ENCODE data around the gene ERMP1.
A peak's percentile ranks its signal among the peaks of the same experiment; 100 is the strongest.

ERMP1 gene

GRCh38 chr9:5854063-5854790 is 21.3 kb upstream of the ERMP1 start:
- no peak overlapping the region for H3K4me3 ChIP-seq (ENCODE audit: low read depth, low read length)
- no peak for DNase-seq (ENCODE audit: low read depth)
- TF ChIP-seq, protein P1, sequence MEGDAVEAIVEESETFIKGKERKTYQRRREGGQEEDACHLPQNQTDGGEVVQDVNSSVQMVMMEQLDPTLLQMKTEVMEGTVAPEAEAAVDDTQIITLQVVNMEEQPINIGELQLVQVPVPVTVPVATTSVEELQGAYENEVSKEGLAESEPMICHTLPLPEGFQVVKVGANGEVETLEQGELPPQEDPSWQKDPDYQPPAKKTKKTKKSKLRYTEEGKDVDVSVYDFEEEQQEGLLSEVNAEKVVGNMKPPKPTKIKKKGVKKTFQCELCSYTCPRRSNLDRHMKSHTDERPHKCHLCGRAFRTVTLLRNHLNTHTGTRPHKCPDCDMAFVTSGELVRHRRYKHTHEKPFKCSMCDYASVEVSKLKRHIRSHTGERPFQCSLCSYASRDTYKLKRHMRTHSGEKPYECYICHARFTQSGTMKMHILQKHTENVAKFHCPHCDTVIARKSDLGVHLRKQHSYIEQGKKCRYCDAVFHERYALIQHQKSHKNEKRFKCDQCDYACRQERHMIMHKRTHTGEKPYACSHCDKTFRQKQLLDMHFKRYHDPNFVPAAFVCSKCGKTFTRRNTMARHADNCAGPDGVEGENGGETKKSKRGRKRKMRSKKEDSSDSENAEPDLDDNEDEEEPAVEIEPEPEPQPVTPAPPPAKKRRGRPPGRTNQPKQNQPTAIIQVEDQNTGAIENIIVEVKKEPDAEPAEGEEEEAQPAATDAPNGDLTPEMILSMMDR (IDR thresholded peaks at IDR 0.05; ENCODE audit: insufficient read depth, low read depth, low read length, missing control alignments): no peak

DNA sequence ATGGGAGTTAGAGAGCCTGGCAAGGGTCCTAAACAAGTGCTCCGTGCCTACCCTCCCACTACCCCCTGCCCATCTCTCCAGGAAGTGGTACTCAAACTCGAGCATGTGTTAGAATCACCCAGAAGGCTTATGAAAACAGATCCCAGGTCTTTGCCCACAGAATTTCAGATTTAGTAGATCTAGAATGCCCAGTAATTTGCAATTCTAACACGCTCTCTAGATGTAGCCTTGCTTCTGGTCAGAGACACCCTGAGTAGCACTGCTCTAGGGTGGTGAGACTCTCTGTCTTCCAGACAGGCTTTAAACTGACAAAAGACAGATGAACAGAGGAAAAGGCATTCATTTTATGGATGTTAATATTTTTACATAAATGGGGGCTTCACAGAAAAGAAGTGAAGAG is 20.7 kb upstream of the ERMP1 start:
- H3K4me3 ChIP-seq (ENCODE audit: low read depth, low read length): no peak overlapping the region
- no peak for DNase-seq (ENCODE audit: low read depth)
- TF ChIP-seq, protein P1 (IDR thresholded peaks at IDR 0.05; ENCODE audit: insufficient read depth, low read depth, low read length, missing control alignments): no peak

- TF ChIP-seq, protein P1 (IDR thresholded peaks at IDR 0.05; ENCODE audit: insufficient read depth, low read depth, low read length, missing control alignments): no peak
- no peak for DNase-seq (ENCODE audit: low read depth)
- no peak overlapping the region for H3K4me3 ChIP-seq (ENCODE audit: low read depth, low read length)
Observed at GRCh38 chr9:5852987-5853386, 20.1 kb upstream of the ERMP1 start.

DNA sequence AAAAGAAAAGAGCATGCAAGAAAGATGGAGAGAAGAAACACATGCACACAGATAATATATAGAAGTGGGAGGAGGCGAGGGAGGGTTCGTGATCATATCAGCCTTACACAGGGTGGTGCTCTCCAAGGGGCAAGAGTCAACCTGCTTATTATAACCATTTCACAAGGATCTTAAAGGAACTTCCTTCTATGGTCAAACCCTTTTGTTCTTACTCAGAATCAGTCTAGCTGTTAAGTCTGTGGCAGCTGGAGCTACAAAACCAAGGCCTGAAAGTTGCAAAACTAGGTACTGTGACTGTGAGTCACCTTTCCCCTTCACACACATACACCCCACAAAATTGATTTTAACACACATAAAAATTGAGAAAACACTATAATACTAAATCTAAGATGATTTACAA is 18.5 kb upstream of the ERMP1 start:
- DNase-seq (ENCODE audit: low read depth): peak; percentile 90
- TF ChIP-seq, protein P1 (IDR thresholded peaks at IDR 0.05; ENCODE audit: insufficient read depth, low read depth, low read length, missing control alignments): no peak
- H3K4me3 ChIP-seq (ENCODE audit: low read depth, low read length): no peak overlapping the region

- no peak overlapping the region for H3K4me3 ChIP-seq (ENCODE audit: low read depth, low read length)
- DNase-seq (ENCODE audit: low read depth): no peak
- TF ChIP-seq, protein P1 (IDR thresholded peaks at IDR 0.05; ENCODE audit: insufficient read depth, low read depth, low read length, missing control alignments): no peak
Observed at GRCh38 chr9:5850724-5851122, 17.8 kb upstream of the ERMP1 start.

- TF ChIP-seq, protein P1 (IDR thresholded peaks at IDR 0.05; ENCODE audit: insufficient read depth, low read depth, low read length, missing control alignments): no peak
- no peak overlapping the region for H3K4me3 ChIP-seq (ENCODE audit: low read depth, low read length)
- no peak for DNase-seq (ENCODE audit: low read depth)
Observed at GRCh38 chr9:5848372-5848882, 15.5 kb upstream of the ERMP1 start.

GRCh38 chr9:5846501-5846921 is 13.6 kb upstream of the ERMP1 start:
- TF ChIP-seq, protein P1 (IDR thresholded peaks at IDR 0.05; ENCODE audit: insufficient read depth, low read depth, low read length, missing control alignments): no peak
- no peak overlapping the region for H3K4me3 ChIP-seq (ENCODE audit: low read depth, low read length)
- no peak for DNase-seq (ENCODE audit: low read depth)
